Endothelial cell of umbilical vein (primary cell): ENCODE results near the gene MAPKBP1.

Experiments
- EZH2 ChIP-seq: IDR thresholded peaks from 2 replicates; pipeline ENCODE4 v1.6.1; 2012; ENCODE audit warnings: borderline replicate concordance, low read depth, mild to moderate bottlenecking, moderate library complexity, low read length, inconsistent platforms; ENCODE audit not compliant: severe bottlenecking
- FOS ChIP-seq: IDR thresholded peaks from 2 replicates; pipeline ENCODE4 v1.6.1; 2011; ENCODE audit warnings: mild to moderate bottlenecking, low read length, moderate library complexity, borderline replicate concordance; ENCODE audit not compliant: insufficient read depth
- JUN ChIP-seq: IDR thresholded peaks from 2 replicates; pipeline ENCODE4 v1.6.1; 2011; ENCODE audit warnings: borderline replicate concordance, low read depth; ENCODE audit not compliant: insufficient read length, insufficient read depth
- MYC ChIP-seq: IDR thresholded peaks from one replicate; pipeline ENCODE4 v1.6.1; 2011; ENCODE audit warnings: mild to moderate bottlenecking, low read depth, low read length
- POLR2A ChIP-seq: IDR thresholded peaks from 2 replicates; pipeline ENCODE4 v1.6.1; 2012; ENCODE audit warnings: low read depth, mild to moderate bottlenecking, control low read depth, low read length
- POLR2AphosphoS5 ChIP-seq: IDR thresholded peaks from 2 replicates; pipeline ENCODE4 v1.6.1; 2012; ENCODE audit warnings: low read depth, mild to moderate bottlenecking, control low read depth, low read length, moderate library complexity; ENCODE audit not compliant: insufficient read depth
- TF ChIP-seq, protein P1 (sequence below): IDR thresholded peaks from 2 replicates; pipeline ENCODE4 v1.6.1; 2011; ENCODE audit not compliant: insufficient read depth, insufficient read length
- TF ChIP-seq, protein P2 (sequence below), 2 donors: IDR thresholded peaks; 1 replicate in 1 of 2; 2 replicates in 1 of 2; pipeline ENCODE4 v1.5.1; 2011; ENCODE audit warnings: low read length in 2 of 2, mild to moderate bottlenecking in 2 of 2, moderate library complexity in 2 of 2, control low read depth in 1 of 2, inconsistent platforms in 1 of 2, low read depth in 1 of 2; ENCODE audit not compliant: insufficient read depth in 1 of 2; ENCODE audit errors: extremely low read depth in 1 of 2

DNA sequence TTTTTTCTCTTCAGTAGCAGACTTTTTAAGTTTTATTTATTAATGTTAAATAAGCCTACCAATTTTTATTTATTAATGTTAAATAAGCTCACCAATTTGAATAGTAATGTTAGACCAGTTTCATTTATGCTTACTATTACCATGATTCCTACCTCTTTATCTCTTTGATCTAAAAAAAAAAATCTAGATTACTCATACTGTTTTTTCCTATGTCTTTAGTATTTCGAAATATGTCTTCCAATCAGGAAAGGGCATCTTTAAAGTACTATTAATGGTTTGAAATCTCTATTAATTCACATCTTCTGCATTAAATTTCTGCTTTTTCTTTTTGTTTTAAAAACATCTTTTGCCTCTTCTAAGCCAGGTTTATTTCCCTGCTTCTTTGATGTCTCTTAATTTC lies 27.5 kb upstream of the MAPKBP1 start:
- TF ChIP-seq, protein P1, sequence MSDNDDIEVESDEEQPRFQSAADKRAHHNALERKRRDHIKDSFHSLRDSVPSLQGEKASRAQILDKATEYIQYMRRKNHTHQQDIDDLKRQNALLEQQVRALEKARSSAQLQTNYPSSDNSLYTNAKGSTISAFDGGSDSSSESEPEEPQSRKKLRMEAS, result no peak
- no peak for TF ChIP-seq POLR2A
- TF ChIP-seq, protein P2, sequence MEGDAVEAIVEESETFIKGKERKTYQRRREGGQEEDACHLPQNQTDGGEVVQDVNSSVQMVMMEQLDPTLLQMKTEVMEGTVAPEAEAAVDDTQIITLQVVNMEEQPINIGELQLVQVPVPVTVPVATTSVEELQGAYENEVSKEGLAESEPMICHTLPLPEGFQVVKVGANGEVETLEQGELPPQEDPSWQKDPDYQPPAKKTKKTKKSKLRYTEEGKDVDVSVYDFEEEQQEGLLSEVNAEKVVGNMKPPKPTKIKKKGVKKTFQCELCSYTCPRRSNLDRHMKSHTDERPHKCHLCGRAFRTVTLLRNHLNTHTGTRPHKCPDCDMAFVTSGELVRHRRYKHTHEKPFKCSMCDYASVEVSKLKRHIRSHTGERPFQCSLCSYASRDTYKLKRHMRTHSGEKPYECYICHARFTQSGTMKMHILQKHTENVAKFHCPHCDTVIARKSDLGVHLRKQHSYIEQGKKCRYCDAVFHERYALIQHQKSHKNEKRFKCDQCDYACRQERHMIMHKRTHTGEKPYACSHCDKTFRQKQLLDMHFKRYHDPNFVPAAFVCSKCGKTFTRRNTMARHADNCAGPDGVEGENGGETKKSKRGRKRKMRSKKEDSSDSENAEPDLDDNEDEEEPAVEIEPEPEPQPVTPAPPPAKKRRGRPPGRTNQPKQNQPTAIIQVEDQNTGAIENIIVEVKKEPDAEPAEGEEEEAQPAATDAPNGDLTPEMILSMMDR (IDR thresholded peaks at IDR 0.05; ENCODE audit: extremely low read depth in 1 of 2, insufficient read depth in 1 of 2, low read depth in 1 of 2, low read length in 2 of 2), result no peak
- TF ChIP-seq EZH2, result no peak
- no peak for TF ChIP-seq POLR2AphosphoS5
- TF ChIP-seq FOS, result no peak
- no peak for TF ChIP-seq MYC
- TF ChIP-seq JUN, result no peak
